HCT116 (cell line): ENCODE data around the gene SLC25A33. TPM values are rescaled to one million over a fixed set of nuclear protein-coding genes. Genes with fewer than 3 reads are reported as not detected.

ENCODE experiments used
- ATAC-seq: fragments of 200-7000 bp; cut with Tn5 transposase; 2 replicates; pipeline ENCODE4 v1.9.1; 2020; ENCODE audit warnings: mild to moderate bottlenecking, moderate library complexity
- BruUV-seq: library from RNA; stranded (reverse); fragments of 400-500 nt; replicated peaks from 2 replicates; lab custom pipeline; 2021; lab: Mats Ljungman, UMichigan
- CTCF ChIA-PET: fragments of 300-600 bp; sonication (Branson Sonifier 250); formaldehyde crosslinking; loops from one replicate; lab custom pipeline; 2021; ENCODE audit warnings: antibody characterized with exemption; lab: Charles Lee
- POLR2A ChIA-PET: fragments of 300-600, 350-600 bp; sonication (Branson Sonifier 250); formaldehyde crosslinking; loops from one replicate; lab custom pipeline; 2021; ENCODE audit warnings: antibody characterized with exemption; lab: Charles Lee
- RAD21 ChIA-PET, 2 experiments: fragments of 300-600 bp; sonication (Branson Sonifier 250); formaldehyde crosslinking; loops; one replicate each; lab custom pipeline; 2023; ENCODE audit warnings: low total read pairs in 2 of 2; ENCODE audit not compliant: uncharacterized antibody in 2 of 2, unreplicated experiment in 2 of 2, low non-redundant PET in 1 of 2; lab: Charles Lee
- DNase-seq: peaks from one replicate; pipeline ENCODE4 v3.0.0-alpha.2; 2010; ENCODE audit warnings: low read depth, low spot score
- H2AFZ ChIP-seq: fragments of 200-600 bp; shearing (Covaris generic), sonication (generic); 2 replicates; pipeline ENCODE4 v1.6.1; 2017; ENCODE audit warnings: low read depth, mixed run types, mixed read lengths, antibody characterized with exemption, low read length; ENCODE audit not compliant: poor library complexity, severe bottlenecking
- H3K27ac ChIP-seq: 2 replicates; pipeline ENCODE4 v1.5.1; 2012; ENCODE audit warnings: low read depth, low read length
- H3K27me3 ChIP-seq: fragments of 200-600 bp; sonication (generic); 2 replicates; pipeline ENCODE4 v1.6.1; 2016; ENCODE audit warnings: mixed run types, low read length, mixed read lengths; ENCODE audit not compliant: insufficient read depth
- H3K36me3 ChIP-seq, 2 experiments: fragments of 200-500 bp in 1 of 2; fragments of 200-600 bp in 1 of 2; sonication (Bioruptor generic) in 1 of 2; sonication (generic) in 1 of 2; 2 replicates each; pipeline versions ENCODE4 v1.5.1 to v1.6.1; 2014 to 2016; ENCODE audit warnings: low read length in 2 of 2, inconsistent platforms in 1 of 2, mixed read lengths in 1 of 2, mixed run types in 1 of 2; ENCODE audit not compliant: insufficient read depth in 2 of 2, control insufficient read depth in 1 of 2
- H3K4me1 ChIP-seq, 2 experiments: fragments of 200-600 bp in 1 of 2; sonication (generic) in 1 of 2; 2 replicates each; pipeline versions ENCODE4 v1.5.1 to v1.6.1; 2012 to 2017; ENCODE audit warnings: low read length in 2 of 2, inconsistent platforms in 1 of 2, mild to moderate bottlenecking in 1 of 2, mixed read lengths in 1 of 2, mixed run types in 1 of 2, moderate library complexity in 1 of 2; ENCODE audit not compliant: insufficient read depth in 2 of 2, control insufficient read depth in 1 of 2
- H3K4me2 ChIP-seq: fragments of 200-600 bp; sonication (generic); 2 replicates; pipeline ENCODE4 v1.6.1; 2017; ENCODE audit warnings: mixed run types, low read length, mixed read lengths
- H3K4me3 ChIP-seq, 2 experiments: fragments of 200-600 bp in 1 of 2; sonication (generic) in 1 of 2; replicated peaks in 1 of 2; 2 replicates each; pipeline ENCODE4 v1.5.1; 2011 to 2016; ENCODE audit warnings: low read length in 2 of 2, control low read depth in 1 of 2, low read depth in 1 of 2, mild to moderate bottlenecking in 1 of 2, mixed read lengths in 1 of 2, mixed run types in 1 of 2
- H3K79me2 ChIP-seq: fragments of 200-600 bp; sonication (generic); 2 replicates; pipeline ENCODE4 v1.6.1; 2017; ENCODE audit warnings: mild to moderate bottlenecking, mixed run types, low read length, moderate library complexity, mixed read lengths; ENCODE audit not compliant: insufficient read depth
- H3K9ac ChIP-seq: fragments of 200-600 bp; sonication (generic); 2 replicates; pipeline ENCODE4 v1.6.1; 2016; ENCODE audit warnings: low read length, mixed read lengths
- H3K9me2 ChIP-seq: fragments of 200-600 bp; sonication (generic), shearing (Covaris generic); 2 replicates; pipeline ENCODE4 v1.6.1; 2017; ENCODE audit warnings: mixed run types, mild to moderate bottlenecking, moderate library complexity; ENCODE audit not compliant: insufficient read depth
- H3K9me3 ChIP-seq, 2 experiments: fragments of 200-500 bp in 1 of 2; fragments of 200-600 bp in 1 of 2; sonication (Bioruptor generic) in 1 of 2; sonication (generic) in 1 of 2; 2 replicates each; pipeline ENCODE4 v1.6.1; 2014 to 2017; ENCODE audit warnings: low read length in 2 of 2, mixed read lengths in 2 of 2, inconsistent platforms in 1 of 2, low read depth in 1 of 2, mild to moderate bottlenecking in 1 of 2, mixed run types in 1 of 2, moderate library complexity in 1 of 2; ENCODE audit not compliant: control insufficient read depth in 1 of 2, insufficient read depth in 1 of 2
- H4K20me1 ChIP-seq: fragments of 200-600 bp; sonication (generic), shearing (Covaris generic); 2 replicates; pipeline ENCODE4 v1.6.1; 2017; ENCODE audit warnings: mixed run types, mild to moderate bottlenecking, moderate library complexity; ENCODE audit not compliant: insufficient read depth
- CBX3 ChIP-seq: IDR thresholded peaks from 2 replicates; pipeline ENCODE4 v1.6.1; 2012; ENCODE audit warnings: low read depth
- CEBPB ChIP-seq: IDR thresholded peaks from 2 replicates; pipeline ENCODE4 v1.6.1; 2012; ENCODE audit warnings: low read depth
- CTCF ChIP-seq, 3 experiments: fragments of 200-600 bp in 1 of 3; sonication (generic) in 1 of 3; IDR thresholded peaks in 2 of 3; conservative IDR thresholded peaks in 1 of 3; 2 replicates each; pipeline ENCODE4 v1.5.1; 2012 to 2017; ENCODE audit warnings: low read depth in 2 of 3, low read length in 2 of 3, antibody characterized with exemption in 1 of 3, borderline replicate concordance in 1 of 3, control low read depth in 1 of 3, mild to moderate bottlenecking in 1 of 3, mixed read lengths in 1 of 3, mixed run types in 1 of 3, moderate library complexity in 1 of 3; ENCODE audit not compliant: insufficient read depth in 1 of 3
- ELF1 ChIP-seq: IDR thresholded peaks from 2 replicates; pipeline ENCODE4 v1.6.1; 2012; ENCODE audit warnings: low read depth, borderline replicate concordance
- EZH2phosphoT487 ChIP-seq: fragments of 200-600 bp; IDR thresholded peaks from 2 replicates; pipeline ENCODE4 v1.6.1; 2018; ENCODE audit warnings: antibody characterized with exemption, borderline replicate concordance
- FOSL1 ChIP-seq: IDR thresholded peaks from 2 replicates; pipeline ENCODE4 v1.6.1; 2012; ENCODE audit warnings: low read depth
- JUND ChIP-seq: IDR thresholded peaks from 2 replicates; pipeline ENCODE4 v1.6.1; 2012
- POLR2A ChIP-seq: IDR thresholded peaks from 2 replicates; pipeline ENCODE4 v1.7.0; 2011; ENCODE audit warnings: borderline replicate concordance; ENCODE audit not compliant: insufficient read depth, insufficient read length; ENCODE audit errors: extremely low read depth
- POLR2AphosphoS5 ChIP-seq: IDR thresholded peaks from 2 replicates; pipeline ENCODE4 v1.6.1; 2011; ENCODE audit warnings: mild to moderate bottlenecking, low read depth, low read length, moderate library complexity
- RAD21 ChIP-seq: IDR thresholded peaks from 2 replicates; pipeline ENCODE4 v1.6.1; 2012; ENCODE audit warnings: low read depth, mild to moderate bottlenecking
- SIN3A ChIP-seq: IDR thresholded peaks from 2 replicates; pipeline ENCODE4 v1.6.1; 2012; ENCODE audit warnings: low read depth
- SP1 ChIP-seq: IDR thresholded peaks from 2 replicates; pipeline ENCODE4 v1.6.1; 2012; ENCODE audit warnings: low read depth
- SRF ChIP-seq: IDR thresholded peaks from 2 replicates; pipeline ENCODE4 v1.6.1; 2012; ENCODE audit warnings: low read depth
- YY1 ChIP-seq: IDR thresholded peaks from 2 replicates; pipeline ENCODE4 v1.6.1; 2011; ENCODE audit warnings: low read length, low read depth, moderate library complexity, mild to moderate bottlenecking; ENCODE audit not compliant: insufficient replicate concordance; ENCODE audit errors: extremely low read depth
- ZBTB33 ChIP-seq: IDR thresholded peaks from 2 replicates; pipeline ENCODE4 v1.6.1; 2011; ENCODE audit warnings: mild to moderate bottlenecking, low read length, moderate library complexity; ENCODE audit not compliant: insufficient replicate concordance; ENCODE audit errors: extremely low read depth
- ZFX ChIP-seq: fragments of 450-650 bp; IDR thresholded peaks from 2 replicates; pipeline ENCODE4 v1.6.1; 2017
- ZNF274 ChIP-seq: fragments of 200-500 bp; sonication (Bioruptor generic); IDR thresholded peaks from 2 replicates; pipeline ENCODE4 v1.6.1; 2014; ENCODE audit warnings: mild to moderate bottlenecking, low read depth, low read length, inconsistent platforms
- intact Hi-C: fragments of 100-400 bp; cut with micrococcal nuclease; formaldehyde crosslinking; loops from 2 replicates; pipeline ENCODE4 v1.10.0; 2022
- total RNA-seq: library from RNA; stranded (reverse); gene quantifications from one replicate; pipeline ENCODE4 v1.2.1, GENCODE V29; 2021; ENCODE audit not compliant: unreplicated experiment

SLC25A33 gene
- total RNA-seq, 1 experiment from 2014 or later, result 9.8 TPM

GRCh38 chr1:9580942-9581341, 41.7 kb downstream of the SLC25A33 start:
- CTCF ChIA-PET, result no interaction called here
- Histone ChIP-seq H3K4me1 (no peaks in the 10 kb centered on the region), H3K9me3 (no peaks in the 10 kb centered on the region), H4K20me1 (0 out of 2 replicates have a peak, but pooled peaks cover 4% of the 10 kb centered on the region), H3K27me3 (no peaks in the 10 kb centered on the region), H3K4me2 (no peak overlapping the region), H3K9me2 (no peaks in the 10 kb centered on the region), H2AFZ (no peak overlapping the region), H3K79me2 (no peaks in the 10 kb centered on the region), H3K4me3 (no peak overlapping the region), H3K27ac (no peak overlapping the region), H3K9ac (no peak overlapping the region), H3K36me3 (peaks cover 5 to 17% of the 10 kb centered on the region in 2 experiments; a peak in 3 of 4 replicates)
- intact Hi-C loops, result no loop called here
- POLR2A ChIA-PET, result no interaction called here
- no peak for DNase-seq
- TF ChIP-seq ZFX (no peak), POLR2A (no peak), EZH2phosphoT487 (no peak), JUND (no peak), CEBPB (no peak), FOSL1 (no peak), RAD21 (no peak), POLR2AphosphoS5 (no peak), SRF (no peak), YY1 (no peak), SIN3A (no peak), SP1 (no peak)
- BruUV-seq, result no TSS peak
- ATAC-seq, result no peak
- RAD21 ChIA-PET, result no interaction called here

GRCh38 chr1:9586147-9586766, 47.0 kb downstream of the SLC25A33 start:
- RAD21 ChIA-PET, result no interaction called here
- H4K20me1 ChIP-seq, result peaks cover 12% of the 10 kb centered on the region; the same call in 1 of the 2 replicates
- no peak for TF ChIP-seq CEBPB
- no peak for TF ChIP-seq JUND
- TF ChIP-seq ELF1, result no peak
- TF ChIP-seq CBX3, result no peak
- no peak for TF ChIP-seq ZNF274
- TF ChIP-seq ZBTB33, result no peak
- TF ChIP-seq POLR2AphosphoS5, result no peak
- no peak for TF ChIP-seq SP1
- TF ChIP-seq YY1, result no peak
- no peak for TF ChIP-seq CTCF (IDR thresholded peaks at IDR 0.05 in 2 of 3, conservative IDR thresholded peaks at IDR 0.05 in 1 of 3; ENCODE audit: borderline replicate concordance in 1 of 3, insufficient read depth in 1 of 3, low read depth in 2 of 3, low read length in 2 of 3)

More at GRCh38 chr1:9586147-9586766, 47.0 kb downstream of the SLC25A33 start:
- CTCF ChIA-PET, result no interaction called here
- DNase-seq, result no peak
- Histone ChIP-seq H3K9me2 (no peaks in the 10 kb centered on the region), H3K4me1 (peaks cover 8 to 17% of the 10 kb centered on the region in 2 experiments; a peak in 3 of 4 replicates), H3K4me3 (no peak overlapping the region), H3K36me3 (peaks cover 0 to 3% of the 10 kb centered on the region in 2 experiments; a peak in 3 of 4 replicates), H3K9ac (no peak overlapping the region), H3K9me3 (no peaks in the 10 kb centered on the region), H3K27me3 (no peaks in the 10 kb centered on the region), H2AFZ (no peak overlapping the region), H3K79me2 (peaks cover 23% of the 10 kb centered on the region), H3K27ac (no peak overlapping the region), H3K4me2 (no peak overlapping the region)
- no peak for ATAC-seq
- intact Hi-C loops, result no loop called here
- POLR2A ChIA-PET, result no interaction called here
- BruUV-seq, result no TSS peak
